ENCODE data around the gene IL17REL.

IL17REL gene

GRCh38 chr22:50032941-50033601 is 20.5 kb upstream of the IL17REL start:
- DNase-seq, result peak; percentile 7
- Histone ChIP-seq H3K27me3 (0 out of 2 replicates have a peak, but pooled peaks cover 4% of the 10 kb centered on the region), H3K4me3 (ENCODE audit: low read depth, low read length) (no peak overlapping the region), H3K4me1 (no peaks in the 10 kb centered on the region; the same call in 1 of the 2 replicates), H3K36me3 (no peaks in the 10 kb centered on the region), H3K9me3 (no peaks in the 10 kb centered on the region)
- no peak for TF ChIP-seq CTCF (IDR thresholded peaks at IDR 0.05; ENCODE audit: low read depth, low read length)

DNA sequence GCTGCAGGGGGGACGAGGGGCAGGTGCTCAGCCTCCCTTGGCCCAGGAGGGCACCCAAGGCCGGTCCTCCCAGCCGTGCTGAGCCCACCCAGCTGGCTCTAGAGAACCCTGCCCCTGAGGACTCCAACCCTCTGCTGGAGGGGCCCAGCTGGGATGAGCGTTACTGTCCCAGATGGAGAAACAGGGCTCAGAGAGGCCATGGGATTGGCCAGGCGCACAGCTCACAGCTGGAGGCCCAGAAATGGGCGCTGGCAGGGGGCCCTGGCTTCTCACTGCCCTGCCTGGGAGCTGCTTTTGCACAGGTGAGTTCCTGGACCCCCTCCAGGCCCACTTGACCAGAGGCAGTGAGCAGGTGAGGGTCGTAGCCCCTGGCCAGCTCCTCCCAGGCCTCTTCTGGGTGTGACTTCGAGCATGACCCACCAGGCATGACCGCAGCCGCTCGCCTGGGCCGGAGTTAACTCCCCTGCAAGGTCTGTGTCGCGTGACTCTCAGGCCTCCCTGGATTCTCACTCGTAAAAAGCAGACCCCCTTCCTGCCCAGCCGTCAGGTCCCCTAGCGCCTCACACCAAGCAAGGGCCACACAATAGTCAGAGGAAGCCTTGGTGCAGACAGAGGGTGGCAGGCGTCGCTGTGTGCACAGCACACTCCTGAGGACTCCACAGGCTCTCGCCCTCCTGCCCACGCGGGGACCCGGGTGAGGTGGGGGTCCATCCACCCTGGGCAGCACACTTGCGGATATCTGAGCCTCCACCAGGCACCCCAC is 19.7 kb upstream of the IL17REL start:
- peak; percentile 10 for DNase-seq
- TF ChIP-seq CTCF (IDR thresholded peaks at IDR 0.05; ENCODE audit: low read depth, low read length), result no peak
- H3K27me3 ChIP-seq, result 0 out of 2 replicates have a peak, but pooled peaks cover 4% of the 10 kb centered on the region

DNA sequence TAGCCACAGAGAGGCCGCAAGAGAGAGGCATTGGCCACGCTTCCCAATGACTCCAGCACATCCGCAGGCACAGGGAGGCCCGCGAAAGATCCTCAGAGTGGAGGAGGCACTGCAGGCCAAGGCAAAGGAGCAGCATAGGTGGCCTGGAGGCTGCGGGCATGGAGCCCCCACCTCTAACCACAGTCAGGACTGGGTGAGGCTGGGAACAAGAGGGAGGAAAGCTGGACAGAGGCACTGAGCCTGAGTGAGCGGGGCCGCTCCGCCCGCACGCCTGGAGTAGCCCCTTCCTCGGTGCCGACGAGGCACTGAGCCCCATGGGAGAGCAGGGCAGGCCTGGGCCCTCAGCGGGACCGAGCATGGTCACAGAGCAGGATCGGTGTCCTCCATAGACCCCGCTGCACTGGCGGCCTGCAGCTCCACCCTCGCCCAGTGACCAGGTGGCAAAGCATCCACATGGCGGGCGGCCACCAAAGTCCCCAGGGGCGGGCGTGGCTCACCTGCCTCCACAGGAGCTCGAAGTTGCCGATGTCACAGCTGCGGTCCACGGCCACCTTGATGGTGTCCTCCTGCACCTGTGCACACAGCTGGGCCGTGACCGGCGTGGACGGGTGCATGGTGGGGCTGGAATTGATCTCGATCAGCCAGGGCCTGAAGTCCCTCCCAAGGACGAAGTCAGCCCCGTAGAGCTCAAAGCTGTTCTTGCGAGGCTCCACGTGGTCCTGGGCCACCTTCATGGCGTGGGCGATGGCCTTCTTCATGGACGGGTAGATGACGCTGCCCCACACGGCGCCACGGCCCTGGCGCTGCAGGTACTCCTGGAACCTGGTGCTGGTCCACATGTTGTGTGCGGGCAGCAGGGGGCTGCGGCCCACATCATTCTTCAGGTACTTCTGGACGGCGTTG is 18.9 kb upstream of the IL17REL start:
- TF ChIP-seq CTCF (IDR thresholded peaks at IDR 0.05; ENCODE audit: low read depth, low read length), result no peak
- no peaks in the 10 kb centered on the region for H3K9me3 ChIP-seq
- no peaks in the 10 kb centered on the region; the same call in 1 of the 2 replicates for H3K4me1 ChIP-seq
- DNase-seq, result peak; percentile 11
- 0 out of 2 replicates have a peak, but pooled peaks cover 4% of the 10 kb centered on the region for H3K27me3 ChIP-seq
- H3K4me3 ChIP-seq (ENCODE audit: low read depth, low read length), result no peak overlapping the region
- H3K36me3 ChIP-seq, result no peaks in the 10 kb centered on the region

More for the DNA sequence above, 19.7 kb upstream of the IL17REL start:
- H3K36me3 ChIP-seq, result no peaks in the 10 kb centered on the region
- no peaks in the 10 kb centered on the region for H3K9me3 ChIP-seq
- H3K4me3 ChIP-seq (ENCODE audit: low read depth, low read length), result no peak overlapping the region
- H3K4me1 ChIP-seq, result no peaks in the 10 kb centered on the region; the same call in 1 of the 2 replicates

DNA sequence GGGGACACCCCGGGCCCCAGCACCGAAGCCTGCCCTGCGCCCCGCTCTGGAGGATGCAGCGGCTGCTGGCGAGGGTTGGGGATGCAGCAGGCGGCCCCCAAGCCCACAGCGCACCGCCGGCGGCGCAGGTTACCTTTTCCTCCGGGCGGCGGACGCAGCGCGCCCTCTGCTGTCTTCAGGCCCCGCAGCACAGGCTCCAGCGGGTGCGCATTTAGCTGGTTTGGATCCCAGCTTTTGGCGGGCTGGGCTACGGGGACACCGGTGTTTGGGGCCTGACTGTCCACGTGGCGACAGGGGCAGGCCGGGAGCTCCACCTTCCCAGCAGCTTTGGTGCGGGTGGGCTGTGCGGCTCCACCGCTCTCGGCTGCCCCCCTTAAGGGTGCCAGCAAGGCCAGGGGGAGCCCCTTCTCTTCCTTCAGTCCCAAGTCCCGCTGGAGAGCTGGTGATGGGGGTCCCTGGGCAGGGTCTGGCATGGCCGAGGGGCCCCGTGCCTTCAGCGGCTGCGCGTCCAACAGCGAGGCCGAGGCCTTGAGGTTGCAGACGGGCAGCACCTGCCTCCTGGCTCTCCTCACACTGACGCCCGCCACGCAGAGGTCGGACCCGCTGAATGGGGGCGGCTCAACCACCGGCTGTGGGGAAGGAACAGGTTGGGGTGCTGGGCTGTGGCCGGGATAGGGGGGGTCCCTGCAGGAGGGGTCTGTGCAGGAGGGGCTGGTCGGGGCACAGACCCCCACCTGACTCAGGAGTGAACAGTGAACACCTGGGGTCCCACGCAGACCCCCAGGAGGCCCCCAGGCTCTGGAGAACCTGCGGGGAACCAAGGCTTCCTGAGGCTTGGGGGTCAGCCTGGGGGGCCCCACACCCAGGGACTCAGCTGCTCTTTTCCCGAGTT is 18.0 kb upstream of the IL17REL start:
- Histone ChIP-seq H3K4me3 (ENCODE audit: low read depth, low read length) (no peak overlapping the region), H3K36me3 (no peaks in the 10 kb centered on the region), H3K4me1 (no peaks in the 10 kb centered on the region; the same call in 1 of the 2 replicates), H3K9me3 (no peaks in the 10 kb centered on the region), H3K27me3 (0 out of 2 replicates have a peak, but pooled peaks cover 4% of the 10 kb centered on the region)
- TF ChIP-seq CTCF (IDR thresholded peaks at IDR 0.05; ENCODE audit: low read depth, low read length), result peak; percentile 83
- peak; percentile 82 for DNase-seq
